K562 (cell line): ENCODE results near the gene MGAM2. TPM values are rescaled to one million over a fixed set of nuclear protein-coding genes. Genes with fewer than 3 reads are reported as not detected.
A peak's percentile ranks its signal among the peaks of the same experiment; 100 is the strongest.

ENCODE experiments used
- ATAC-seq: fragments of 200-7000 bp; cut with Tn5 transposase; 3 replicates; pipeline ENCODE4 v1.9.1; 2020; ENCODE audit warnings: moderate library complexity
- BruUV-seq: library from RNA; stranded (reverse); fragments of 400-500 nt; replicated peaks from 2 replicates; lab custom pipeline; 2021; lab: Mats Ljungman, UMichigan
- CTCF ChIA-PET: fragments of 300-600 bp; formaldehyde crosslinking; extraction: SDS; loops from one replicate; lab custom pipeline; 2021; ENCODE audit warnings: low intra/inter-chr PET ratio; lab: Yijun Ruan, JAX
- POLR2A ChIA-PET: fragments of 300-600, 350-650 bp; sonication (Branson Sonifier 250); formaldehyde crosslinking; extraction: SDS; loops from one replicate; lab custom pipeline; 2021; ENCODE audit warnings: antibody characterized with exemption, inconsistent platforms; lab: Yijun Ruan, JAX
- DNase-seq, 4 experiments: peaks; one replicate each; pipeline versions ENCODE4 v3.0.0 to v3.0.0-alpha.2; 2011 to 2018; ENCODE audit warnings: low spot score in 3 of 4, mixed read lengths in 3 of 4; ENCODE audit errors: extremely low read depth in 1 of 4
- FAIRE-seq: peaks from 2 replicates; lab custom pipeline; 2011; peaks lifted over from hg19 to GRCh38; lab: Jason Lieb, UNC
- H2AFZ ChIP-seq: 2 replicates; pipeline ENCODE4 v1.6.0; 2011; ENCODE audit warnings: low read depth, low read length, control low read depth, inconsistent platforms
- H3K27ac ChIP-seq: fragments of 200-600 bp; 3 replicates; pipeline ENCODE4 v1.8.0; 2011; ENCODE audit warnings: low read depth, mild to moderate bottlenecking, control low read depth, inconsistent platforms, low read length, moderate library complexity, mixed read lengths; ENCODE audit errors: extremely low read depth
- H3K27me3 ChIP-seq, 2 experiments: fragments of 300-600 bp in 1 of 2; 2 replicates in 1 of 2; 3 replicates in 1 of 2; pipeline versions ENCODE4 v1.6.0 to v1.8.0; 2011; ENCODE audit warnings: inconsistent platforms in 2 of 2, low read length in 2 of 2, mild to moderate bottlenecking in 1 of 2, mixed read lengths in 1 of 2, moderate library complexity in 1 of 2; ENCODE audit not compliant: control insufficient read depth in 2 of 2, insufficient read depth in 2 of 2
- H3K36me3 ChIP-seq: fragments of 300-600 bp; 3 replicates; pipeline ENCODE4 v1.8.0; 2011; ENCODE audit warnings: mild to moderate bottlenecking, low read length, inconsistent platforms; ENCODE audit not compliant: control insufficient read depth, insufficient read depth
- H3K4me1 ChIP-seq, 2 experiments: fragments of 200-600 bp in 1 of 2; replicated peaks in 1 of 2; 2 replicates in 1 of 2; 3 replicates in 1 of 2; pipeline versions ENCODE4 v1.5.1 to v1.8.0; 2011; ENCODE audit warnings: inconsistent platforms in 2 of 2, low read length in 2 of 2, mild to moderate bottlenecking in 1 of 2, mixed read lengths in 1 of 2, moderate library complexity in 1 of 2; ENCODE audit not compliant: control insufficient read depth in 2 of 2, insufficient read depth in 2 of 2
- H3K4me2 ChIP-seq: 2 replicates; pipeline ENCODE4 v1.6.1; 2011; ENCODE audit warnings: low read length, control low read depth, inconsistent platforms, mixed read lengths; ENCODE audit not compliant: insufficient read depth
- H3K4me3 ChIP-seq: fragments of 200-600 bp; sonication (generic), shearing (Covaris generic); 2 replicates; pipeline ENCODE4 v1.5.1; 2016; ENCODE audit warnings: control low read depth, inconsistent platforms
- H3K79me2 ChIP-seq: fragments of 200-600 bp; 3 replicates; pipeline ENCODE4 v1.8.0; 2011; ENCODE audit warnings: low read length, inconsistent platforms; ENCODE audit not compliant: control insufficient read depth, insufficient read depth
- H3K9ac ChIP-seq, 2 experiments: 2 replicates each; pipeline versions ENCODE4 v1.6.0 to v1.6.1; 2011; ENCODE audit warnings: low read depth in 2 of 2, low read length in 2 of 2, control low read depth in 1 of 2, inconsistent platforms in 1 of 2, mild to moderate bottlenecking in 1 of 2, mixed read lengths in 1 of 2; ENCODE audit not compliant: insufficient read depth in 1 of 2
- H3K9me1 ChIP-seq: one replicate; pipeline ENCODE4 v1.6.0; 2011; ENCODE audit warnings: inconsistent platforms, mild to moderate bottlenecking, low read length, moderate library complexity; ENCODE audit not compliant: control insufficient read depth, insufficient read depth
- H3K9me3 ChIP-seq: replicated peaks from 2 replicates; pipeline ENCODE4 v1.5.1; 2011; ENCODE audit warnings: low read depth, low read length, inconsistent platforms; ENCODE audit not compliant: control insufficient read depth, insufficient read depth
- H4K20me1 ChIP-seq: replicated peaks from 2 replicates; pipeline ENCODE4 v1.6.1; 2011; ENCODE audit warnings: low read length, inconsistent platforms, mixed read lengths; ENCODE audit not compliant: control insufficient read depth, insufficient read depth
- CXXC5 ChIP-seq: fragments of 250-450 bp; sonication (Bioruptor Pico); IDR thresholded peaks from 2 replicates; pipeline ENCODE4 v1.8.0; 2022; ENCODE audit warnings: inconsistent platforms, mild to moderate bottlenecking, moderate library complexity
- MYC ChIP-seq, 2 experiments: fragments of 250-450 bp in 1 of 2; sonication (Bioruptor Pico) in 1 of 2; IDR thresholded peaks; 2 replicates each; pipeline versions ENCODE4 v1.5.1 to v1.6.1; 2012 to 2021; ENCODE audit warnings: low read depth in 2 of 2, borderline replicate concordance in 1 of 2, improper control_type of control experiment in 1 of 2, low read length in 1 of 2, mild to moderate bottlenecking in 1 of 2, moderate library complexity in 1 of 2
- NCOA1 ChIP-seq: fragments of 450-650 bp; IDR thresholded peaks from 2 replicates; pipeline ENCODE4 v1.6.1; 2016; ENCODE audit warnings: low read depth
- ZBTB17 ChIP-seq: fragments of 450-650 bp; formaldehyde crosslinking; IDR thresholded peaks from 2 replicates; pipeline ENCODE4 v1.4.0; 2020; ENCODE audit warnings: mild to moderate bottlenecking
- ZNF184 ChIP-seq: sonication (generic); formaldehyde crosslinking; IDR thresholded peaks from 2 replicates; pipeline ENCODE4 v1.5.0; 2020; ENCODE audit warnings: missing genetic modification reagents
- ZNF41 ChIP-seq: fragments of 250-450 bp; sonication (Bioruptor Pico); conservative IDR thresholded peaks from 2 replicates; pipeline ENCODE4 v1.4.0; 2020; ENCODE audit warnings: mild to moderate bottlenecking
- ZNF551 ChIP-seq: fragments of 250-450 bp; sonication (Bioruptor Pico); IDR thresholded peaks from 2 replicates; pipeline ENCODE4 v1.5.0; 2021; ENCODE audit warnings: mild to moderate bottlenecking, moderate library complexity
- ZNF764 ChIP-seq: fragments of 250-450 bp; sonication (Bioruptor Pico); IDR thresholded peaks from 2 replicates; pipeline ENCODE4 v1.4.0; 2020; ENCODE audit warnings: low read depth, mild to moderate bottlenecking, moderate library complexity
- WGBS: fragments of 100-300 bp; shearing (Covaris generic); methylation state at CpG from one replicate; pipeline ENCODE4 v1.1.6; 2016; ENCODE audit warnings: low coverage, mixed read lengths; ENCODE audit not compliant: insufficient coverage; ENCODE audit errors: missing lambda C conversion rate; 5-methylcytosine and 5-hydroxymethylcytosine counted together
- in situ Hi-C: fragments of 300-500 bp; cut with MboI; formaldehyde crosslinking; loops from 4 replicates; pipeline ENCODE4 v1.15.0; 2018; ENCODE audit warnings: inconsistent platforms, mixed read lengths
- intact Hi-C: fragments of 100-400 bp; cut with micrococcal nuclease; formaldehyde crosslinking; loops from 2 replicates; pipeline ENCODE4 v1.14.2; 2022
- polyA plus RNA-seq, 8 experiments: library from polyadenylated mRNA; depleted of rRNA in 4 of 8; stranded (reverse) in 5 of 8; unstranded in 3 of 8; fragments of >200 nt; fragmentation: Nextera tagmentation in 2 of 8; fragmentation: Illumina TruSeq in 1 of 8; extraction: Ambion mirVana in 2 of 8; extraction: Trizol in 1 of 8; gene quantifications; 2 replicates each; pipeline versions ENCODE4 v1.2.1 to v1.2.3, GENCODE V29; 2011 to 2014; ENCODE audit warnings: inconsistent platforms in 1 of 8, missing spikeins in 1 of 8
- total RNA-seq, 7 experiments: library from RNA; depleted of rRNA in 6 of 7; stranded (reverse); fragments of >200 nt in 6 of 7; fragmentation: Illumina TruSeq in 2 of 7; extraction: Trizol in 2 of 7; gene quantifications; 2 replicates each; pipeline versions ENCODE4 v1.2.1 to v1.2.3, GENCODE V29; 2011 to 2021; ENCODE audit warnings: low replicate concordance in 1 of 7
- TF ChIP-seq, protein P1 (sequence below), 2 experiments: fragments of 450-650 bp; IDR thresholded peaks; 2 replicates each; pipeline ENCODE4 v1.6.1; 2016
- TF ChIP-seq, protein P2 (sequence below): sonication (generic); formaldehyde crosslinking; IDR thresholded peaks from 2 replicates; pipeline ENCODE4 v1.8.0; 2022; ENCODE audit warnings: mild to moderate bottlenecking, missing genetic modification reagents
- TF ChIP-seq, protein P3 (sequence below): fragments of 250-450 bp; sonication (Bioruptor Pico); IDR thresholded peaks from 2 replicates; pipeline ENCODE4 v1.5.0; 2021; ENCODE audit warnings: mild to moderate bottlenecking, moderate library complexity

Gene MGAM2
- total and polyA plus RNA-seq, 9 of the 15 experiments (the other 6 are each of a cell fraction or from before 2014, with no cell fraction given): 0.03 TPM; not detected in 8

DNA sequence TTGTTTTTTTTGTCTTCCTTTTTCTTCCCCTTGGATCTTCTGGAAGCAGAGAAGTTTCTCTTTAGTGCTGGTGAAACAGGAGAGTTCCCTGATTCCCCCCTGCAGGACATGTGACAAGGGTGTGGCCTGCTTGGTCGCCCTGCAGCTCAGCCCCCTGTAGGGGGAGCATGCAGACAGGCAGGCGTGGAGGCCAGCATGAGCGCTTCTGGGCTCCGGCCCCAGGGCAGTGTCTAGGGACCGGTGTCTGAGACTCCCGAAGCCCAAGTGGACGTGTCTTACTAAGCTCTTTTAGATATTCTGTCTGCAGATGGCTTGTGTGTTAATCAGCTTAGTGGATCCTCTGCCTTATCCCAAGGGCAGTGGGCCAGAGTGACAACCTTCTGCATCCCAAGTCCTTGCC is 120.2 kb downstream of the MGAM2 start (continued):
- TF ChIP-seq, protein P1, sequence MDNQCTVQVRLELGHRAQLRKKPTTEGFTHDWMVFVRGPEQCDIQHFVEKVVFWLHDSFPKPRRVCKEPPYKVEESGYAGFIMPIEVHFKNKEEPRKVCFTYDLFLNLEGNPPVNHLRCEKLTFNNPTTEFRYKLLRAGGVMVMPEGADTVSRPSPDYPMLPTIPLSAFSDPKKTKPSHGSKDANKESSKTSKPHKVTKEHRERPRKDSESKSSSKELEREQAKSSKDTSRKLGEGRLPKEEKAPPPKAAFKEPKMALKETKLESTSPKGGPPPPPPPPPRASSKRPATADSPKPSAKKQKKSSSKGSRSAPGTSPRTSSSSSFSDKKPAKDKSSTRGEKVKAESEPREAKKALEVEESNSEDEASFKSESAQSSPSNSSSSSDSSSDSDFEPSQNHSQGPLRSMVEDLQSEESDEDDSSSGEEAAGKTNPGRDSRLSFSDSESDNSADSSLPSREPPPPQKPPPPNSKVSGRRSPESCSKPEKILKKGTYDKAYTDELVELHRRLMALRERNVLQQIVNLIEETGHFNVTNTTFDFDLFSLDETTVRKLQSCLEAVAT (IDR thresholded peaks at IDR 0.05): no peak
- TF ChIP-seq MYC (IDR thresholded peaks at IDR 0.05; ENCODE audit: low read depth, low read length) (no peak), MYC (CRISPR knock-in tag; IDR thresholded peaks at IDR 0.05; ENCODE audit: borderline replicate concordance, low read depth) (no peak), ZNF41 (no peak), ZNF764 (CRISPR knock-in tag) (no peak)
- TF ChIP-seq, all 486 proteins: peak for 7

DNA sequence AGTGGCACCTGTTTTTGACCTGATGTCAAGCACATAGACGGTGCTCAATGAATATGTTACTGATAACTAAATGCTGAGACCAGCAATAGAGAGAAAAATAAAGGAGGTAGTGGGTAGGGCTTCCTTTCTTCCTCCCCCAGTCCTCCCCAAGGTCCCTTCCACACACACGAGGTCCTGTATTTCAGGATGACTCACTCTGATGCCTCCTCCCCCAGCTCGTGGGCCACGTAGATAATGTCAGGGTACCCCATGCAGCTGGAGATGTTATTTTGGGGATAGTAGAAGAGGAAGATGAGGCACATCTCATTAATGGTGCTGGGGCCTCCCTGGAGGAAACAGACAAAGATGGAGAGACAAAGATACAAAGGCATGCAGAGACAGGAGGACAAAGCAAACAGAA is 129.0 kb downstream of the MGAM2 start:
- no peaks in the 10 kb centered on the region for H3K27me3 ChIP-seq
- H2AFZ ChIP-seq: no peak overlapping the region
- no peaks in the 10 kb centered on the region for H3K79me2 ChIP-seq
- no peak overlapping the region for H3K27ac ChIP-seq
- in situ Hi-C loops (no loop called here), intact Hi-C loops (no loop called here)
- H3K36me3 ChIP-seq: no peaks in the 10 kb centered on the region
- no peaks in the 10 kb centered on the region for H4K20me1 ChIP-seq
- ATAC-seq (no peak), DNase-seq (peak in 1 of 4 experiments; percentile 3), FAIRE-seq (no peak)
- H3K4me2 ChIP-seq: no peak overlapping the region
- H3K9me3 ChIP-seq: no peaks in the 10 kb centered on the region
- no peaks in the 10 kb centered on the region for H3K9me1 ChIP-seq
- ChIA-PET CTCF (no interaction called here), POLR2A (interaction anchor here (1.0 kb wide), 1 partner anchor 8 kb away, joined by 3 read pairs; no protein-coding TSS in a partner anchor)
- WGBS: 0% methylated on average over 4 of the region's 4 CpGs
- H3K4me3 ChIP-seq: no peak overlapping the region
- no peaks in the 10 kb centered on the region for H3K4me1 ChIP-seq
- no peak overlapping the region for H3K9ac ChIP-seq
- BruUV-seq: no TSS peak
- TF ChIP-seq NCOA1: no peak
- no peak for TF ChIP-seq ZBTB17 (CRISPR knock-in tag)
- no peak for TF ChIP-seq ZNF184 (CRISPR knock-in tag)
- TF ChIP-seq, protein P2, sequence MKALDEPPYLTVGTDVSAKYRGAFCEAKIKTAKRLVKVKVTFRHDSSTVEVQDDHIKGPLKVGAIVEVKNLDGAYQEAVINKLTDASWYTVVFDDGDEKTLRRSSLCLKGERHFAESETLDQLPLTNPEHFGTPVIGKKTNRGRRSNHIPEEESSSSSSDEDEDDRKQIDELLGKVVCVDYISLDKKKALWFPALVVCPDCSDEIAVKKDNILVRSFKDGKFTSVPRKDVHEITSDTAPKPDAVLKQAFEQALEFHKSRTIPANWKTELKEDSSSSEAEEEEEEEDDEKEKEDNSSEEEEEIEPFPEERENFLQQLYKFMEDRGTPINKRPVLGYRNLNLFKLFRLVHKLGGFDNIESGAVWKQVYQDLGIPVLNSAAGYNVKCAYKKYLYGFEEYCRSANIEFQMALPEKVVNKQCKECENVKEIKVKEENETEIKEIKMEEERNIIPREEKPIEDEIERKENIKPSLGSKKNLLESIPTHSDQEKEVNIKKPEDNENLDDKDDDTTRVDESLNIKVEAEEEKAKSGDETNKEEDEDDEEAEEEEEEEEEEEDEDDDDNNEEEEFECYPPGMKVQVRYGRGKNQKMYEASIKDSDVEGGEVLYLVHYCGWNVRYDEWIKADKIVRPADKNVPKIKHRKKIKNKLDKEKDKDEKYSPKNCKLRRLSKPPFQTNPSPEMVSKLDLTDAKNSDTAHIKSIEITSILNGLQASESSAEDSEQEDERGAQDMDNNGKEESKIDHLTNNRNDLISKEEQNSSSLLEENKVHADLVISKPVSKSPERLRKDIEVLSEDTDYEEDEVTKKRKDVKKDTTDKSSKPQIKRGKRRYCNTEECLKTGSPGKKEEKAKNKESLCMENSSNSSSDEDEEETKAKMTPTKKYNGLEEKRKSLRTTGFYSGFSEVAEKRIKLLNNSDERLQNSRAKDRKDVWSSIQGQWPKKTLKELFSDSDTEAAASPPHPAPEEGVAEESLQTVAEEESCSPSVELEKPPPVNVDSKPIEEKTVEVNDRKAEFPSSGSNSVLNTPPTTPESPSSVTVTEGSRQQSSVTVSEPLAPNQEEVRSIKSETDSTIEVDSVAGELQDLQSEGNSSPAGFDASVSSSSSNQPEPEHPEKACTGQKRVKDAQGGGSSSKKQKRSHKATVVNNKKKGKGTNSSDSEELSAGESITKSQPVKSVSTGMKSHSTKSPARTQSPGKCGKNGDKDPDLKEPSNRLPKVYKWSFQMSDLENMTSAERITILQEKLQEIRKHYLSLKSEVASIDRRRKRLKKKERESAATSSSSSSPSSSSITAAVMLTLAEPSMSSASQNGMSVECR (CRISPR knock-in tag): no peak
- no peak for TF ChIP-seq CXXC5 (CRISPR knock-in tag)
- TF ChIP-seq, protein P3, sequence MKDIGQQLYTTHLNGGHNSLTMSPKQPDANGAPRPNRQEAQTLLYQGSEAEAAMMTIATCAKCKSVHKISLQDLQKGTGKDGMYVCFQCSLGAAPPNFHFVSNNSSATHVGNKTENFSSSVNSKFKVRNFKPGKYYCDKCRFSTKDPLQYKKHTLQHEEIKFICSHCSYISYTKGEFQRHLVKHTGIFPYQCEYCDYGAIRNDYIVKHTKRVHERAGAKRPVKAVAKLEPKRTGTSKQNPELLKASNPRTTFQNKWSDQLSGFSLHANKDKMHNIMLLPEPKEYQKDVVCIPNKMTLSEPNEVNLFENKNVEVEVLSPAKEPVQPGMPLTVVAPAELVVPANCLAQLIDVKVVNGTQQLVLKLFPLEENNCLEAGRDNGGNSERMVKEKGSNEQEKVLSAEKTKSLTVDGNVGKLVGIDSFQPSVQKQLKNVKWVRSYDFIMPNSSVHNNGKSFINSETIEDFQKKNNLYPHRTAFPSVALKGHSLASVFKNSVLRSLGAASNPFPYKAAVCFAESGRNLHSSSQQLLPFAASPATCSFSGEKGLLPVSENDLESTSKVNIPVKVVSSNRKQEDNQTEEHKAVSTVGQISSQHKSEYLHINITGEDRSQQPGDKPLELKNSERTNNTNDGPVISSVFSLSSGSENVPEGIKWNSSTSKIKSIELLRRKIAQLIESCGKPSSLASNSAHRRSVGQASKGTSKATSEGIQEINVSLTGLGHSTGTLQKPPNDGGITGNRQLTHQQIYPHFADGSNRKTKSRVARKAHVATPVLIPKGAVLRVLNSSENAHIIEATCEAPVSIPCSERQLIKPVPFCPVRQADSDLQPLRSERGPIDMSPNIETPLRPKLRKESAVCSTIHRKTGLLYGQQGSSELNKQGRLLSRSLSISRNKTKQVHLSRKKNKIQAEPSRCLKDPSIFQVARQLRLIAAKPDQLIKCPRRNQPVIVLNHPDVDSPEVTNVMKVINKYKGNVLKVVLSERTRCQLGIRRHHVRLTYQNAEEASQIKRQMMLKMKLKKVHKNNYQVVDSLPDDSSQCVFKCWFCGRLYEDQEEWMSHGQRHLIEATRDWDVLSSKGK (CRISPR knock-in tag): no peak
- no peak for TF ChIP-seq ZNF551 (CRISPR knock-in tag)
